Activated naive CD8-positive, alpha-beta T cell (primary cell): ENCODE measurements around the gene IL6ST.
"Not testable (repeated sequence)": the region's sequence is repeated elsewhere in the genome, so short reads cannot be mapped to it uniquely, and the experiment has no call there.

Source experiments
- H3K27ac Mint-ChIP-seq: one replicate; pipeline ENCODE4 v1.8.0; 2021; ENCODE audit warnings: mixed read lengths
- H3K27me3 Mint-ChIP-seq: one replicate; pipeline ENCODE4 v1.8.0; 2021; ENCODE audit warnings: mixed read lengths
- H3K36me3 Mint-ChIP-seq: one replicate; pipeline ENCODE4 v1.8.0; 2021; ENCODE audit warnings: mixed read lengths
- H3K4me1 Mint-ChIP-seq: one replicate; pipeline ENCODE4 v1.8.0; 2021; ENCODE audit warnings: low read depth, mixed read lengths
- H3K4me3 Mint-ChIP-seq: one replicate; pipeline ENCODE4 v1.8.0; 2021; ENCODE audit warnings: mild to moderate bottlenecking, mixed read lengths
- H3K9me3 Mint-ChIP-seq: one replicate; pipeline ENCODE4 v1.8.0; 2021; ENCODE audit warnings: low read depth, mixed read lengths

The IL6ST gene

GRCh38 chr5:55960779-55961178, 34.0 kb downstream of the IL6ST start:
- H3K4me3 Mint-ChIP-seq, result no peak overlapping the region
- H3K36me3 Mint-ChIP-seq, result peaks cover 6% of the 10 kb centered on the region
- no peaks in the 10 kb centered on the region for H3K9me3 Mint-ChIP-seq
- peaks cover 26% of the 10 kb centered on the region for H3K4me1 Mint-ChIP-seq
- H3K27me3 Mint-ChIP-seq, result no peaks in the 10 kb centered on the region
- H3K27ac Mint-ChIP-seq, result no peak overlapping the region

- Mint-ChIP-seq H3K9me3 (no peaks in the 10 kb centered on the region), H3K36me3 (peaks cover 6% of the 10 kb centered on the region), H3K27ac (peak overlapping the region; percentile 64), H3K4me1 (peaks cover 17% of the 10 kb centered on the region), H3K4me3 (no peak overlapping the region), H3K27me3 (no peaks in the 10 kb centered on the region)
Measured at GRCh38 chr5:55959208-55959607, 35.6 kb downstream of the IL6ST start.

- not testable (repeated sequence) for H3K4me3 Mint-ChIP-seq, H3K27me3 Mint-ChIP-seq, H3K36me3 Mint-ChIP-seq, H3K9me3 Mint-ChIP-seq
- peaks cover 20% of the 10 kb centered on the region for H3K4me1 Mint-ChIP-seq
- H3K27ac Mint-ChIP-seq, result peak overlapping the region; percentile 71
Measured at GRCh38 chr5:55941154-55941553, 53.6 kb downstream of the IL6ST start.

GRCh38 chr5:55937598-55937997, 57.2 kb downstream of the IL6ST start:
- peaks cover 15% of the 10 kb centered on the region for H3K4me1 Mint-ChIP-seq
- not testable (repeated sequence) for H3K27me3 Mint-ChIP-seq, H3K36me3 Mint-ChIP-seq, H3K9me3 Mint-ChIP-seq, H3K4me3 Mint-ChIP-seq
- peak overlapping the region; percentile 42 for H3K27ac Mint-ChIP-seq

GRCh38 chr5:55936100-55936693, 58.6 kb downstream of the IL6ST start:
- Mint-ChIP-seq H3K27me3 (no peaks in the 10 kb centered on the region), H3K9me3 (no peaks in the 10 kb centered on the region), H3K36me3 (no peaks in the 10 kb centered on the region), H3K4me1 (peaks cover 8% of the 10 kb centered on the region), H3K4me3 (no peak overlapping the region), H3K27ac (no peak overlapping the region)

GRCh38 chr5:55935371-55935770, 59.4 kb downstream of the IL6ST start:
- peak overlapping the region; percentile 52 for H3K27ac Mint-ChIP-seq
- H3K4me3 Mint-ChIP-seq, result no peak overlapping the region
- H3K36me3 Mint-ChIP-seq, result no peaks in the 10 kb centered on the region
- no peaks in the 10 kb centered on the region for H3K27me3 Mint-ChIP-seq
- H3K4me1 Mint-ChIP-seq, result peaks cover 4% of the 10 kb centered on the region
- H3K9me3 Mint-ChIP-seq, result no peaks in the 10 kb centered on the region

GRCh38 chr5:55934720-55935119, 60.0 kb downstream of the IL6ST start:
- peaks cover 4% of the 10 kb centered on the region for H3K4me1 Mint-ChIP-seq
- no peaks in the 10 kb centered on the region for H3K9me3 Mint-ChIP-seq
- no peaks in the 10 kb centered on the region for H3K36me3 Mint-ChIP-seq
- no peak overlapping the region for H3K4me3 Mint-ChIP-seq
- H3K27ac Mint-ChIP-seq, result no peak overlapping the region
- H3K27me3 Mint-ChIP-seq, result no peaks in the 10 kb centered on the region

- Mint-ChIP-seq H3K4me3 (no peak overlapping the region), H3K36me3 (no peaks in the 10 kb centered on the region), H3K9me3 (no peaks in the 10 kb centered on the region), H3K27me3 (no peaks in the 10 kb centered on the region), H3K27ac (no peak overlapping the region), H3K4me1 (peaks cover 4% of the 10 kb centered on the region)
Measured at GRCh38 chr5:55934115-55934613, 60.6 kb downstream of the IL6ST start.

GRCh38 chr5:55933377-55934114, 61.2 kb downstream of the IL6ST start:
- no peak overlapping the region for H3K4me3 Mint-ChIP-seq
- H3K27me3 Mint-ChIP-seq, result no peaks in the 10 kb centered on the region
- H3K27ac Mint-ChIP-seq, result peak overlapping the region; percentile 66
- no peaks in the 10 kb centered on the region for H3K36me3 Mint-ChIP-seq
- peaks cover 4% of the 10 kb centered on the region for H3K4me1 Mint-ChIP-seq
- no peaks in the 10 kb centered on the region for H3K9me3 Mint-ChIP-seq

- no peaks in the 10 kb centered on the region for H3K9me3 Mint-ChIP-seq
- H3K4me1 Mint-ChIP-seq, result peaks cover 4% of the 10 kb centered on the region
- no peak overlapping the region for H3K27ac Mint-ChIP-seq
Measured at GRCh38 chr5:55932700-55933099, 62.1 kb downstream of the IL6ST start.

GRCh38 chr5:55929020-55929799, 65.6 kb downstream of the IL6ST start:
- Mint-ChIP-seq H3K27me3 (no peaks in the 10 kb centered on the region), H3K4me3 (no peak overlapping the region), H3K36me3 (no peaks in the 10 kb centered on the region), H3K27ac (no peak overlapping the region), H3K4me1 (no peaks in the 10 kb centered on the region), H3K9me3 (no peaks in the 10 kb centered on the region)

More at GRCh38 chr5:55932700-55933099, 62.1 kb downstream of the IL6ST start:
- Mint-ChIP-seq H3K27me3 (no peaks in the 10 kb centered on the region), H3K36me3 (no peaks in the 10 kb centered on the region), H3K4me3 (no peak overlapping the region)

- H3K27me3 Mint-ChIP-seq, result no peaks in the 10 kb centered on the region
- H3K27ac Mint-ChIP-seq, result no peak overlapping the region
- H3K4me1 Mint-ChIP-seq, result peaks cover 9% of the 10 kb centered on the region
- H3K36me3 Mint-ChIP-seq, result no peaks in the 10 kb centered on the region
- no peak overlapping the region for H3K4me3 Mint-ChIP-seq
- no peaks in the 10 kb centered on the region for H3K9me3 Mint-ChIP-seq
Measured at GRCh38 chr5:55927861-55928655, 66.7 kb downstream of the IL6ST start.

GRCh38 chr5:55926476-55926875, 68.3 kb downstream of the IL6ST start:
- Mint-ChIP-seq H3K27ac (no peak overlapping the region), H3K9me3 (no peaks in the 10 kb centered on the region), H3K36me3 (no peaks in the 10 kb centered on the region), H3K4me1 (peaks cover 12% of the 10 kb centered on the region), H3K27me3 (no peaks in the 10 kb centered on the region), H3K4me3 (no peak overlapping the region)

- H3K4me1 Mint-ChIP-seq, result peaks cover 12% of the 10 kb centered on the region
- no peaks in the 10 kb centered on the region for H3K36me3 Mint-ChIP-seq
Measured at GRCh38 chr5:55925712-55926111, 69.1 kb downstream of the IL6ST start.

More at GRCh38 chr5:55925712-55926111, 69.1 kb downstream of the IL6ST start:
- Mint-ChIP-seq H3K27me3 (no peaks in the 10 kb centered on the region), H3K4me3 (no peak overlapping the region), H3K9me3 (no peaks in the 10 kb centered on the region), H3K27ac (no peak overlapping the region)
